ENCODE data around the gene EIF5A. TPM values are rescaled to one million over a fixed set of nuclear protein-coding genes. Genes with fewer than 3 reads are reported as not detected.

Gene EIF5A
- total and polyA plus RNA-seq, 9 of the 15 experiments (the other 6 are each of a cell fraction or from before 2014, with no cell fraction given), result 22.9 to 1,163 (median 772) TPM

DNA sequence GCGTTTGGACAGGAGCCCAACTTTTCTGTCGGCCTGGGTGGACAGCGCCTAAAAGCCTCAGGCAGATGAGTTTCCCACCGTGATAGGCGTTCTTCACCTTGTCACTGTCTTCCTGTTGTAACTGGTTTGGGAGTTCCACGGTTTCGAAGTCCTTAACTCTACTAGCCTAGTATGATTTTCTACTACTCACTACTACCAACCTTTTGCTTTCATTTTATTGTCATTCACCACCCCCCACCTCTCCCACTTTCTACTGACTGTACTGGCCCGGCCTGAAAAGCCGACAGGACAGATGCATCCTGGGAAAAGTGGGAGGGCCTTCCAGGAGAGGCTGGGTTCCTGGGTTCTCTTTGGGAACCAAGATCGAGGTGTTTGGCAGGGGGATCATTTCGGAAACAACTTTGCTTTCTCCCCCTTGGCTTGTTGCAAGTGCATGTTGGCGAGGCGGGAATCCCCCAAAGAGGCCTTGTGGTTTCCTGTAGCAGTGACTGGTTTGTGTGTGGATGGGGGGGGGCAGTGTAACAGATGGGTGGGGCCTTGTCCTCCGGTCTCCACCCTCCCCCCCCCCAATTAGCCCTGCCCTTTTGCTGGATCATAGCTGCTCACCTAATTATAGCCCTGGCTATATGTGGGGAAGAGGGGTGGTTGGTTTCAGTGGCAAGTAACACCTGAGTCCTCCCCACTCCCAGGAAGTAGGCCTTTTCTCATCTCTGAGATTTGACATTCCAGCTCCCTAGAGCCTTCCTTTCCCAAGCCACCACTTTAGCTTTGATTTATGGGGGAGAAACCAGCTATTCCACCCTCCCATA is 1.4 kb downstream of the EIF5A start (continued):
- TF ChIP-seq, protein P1, sequence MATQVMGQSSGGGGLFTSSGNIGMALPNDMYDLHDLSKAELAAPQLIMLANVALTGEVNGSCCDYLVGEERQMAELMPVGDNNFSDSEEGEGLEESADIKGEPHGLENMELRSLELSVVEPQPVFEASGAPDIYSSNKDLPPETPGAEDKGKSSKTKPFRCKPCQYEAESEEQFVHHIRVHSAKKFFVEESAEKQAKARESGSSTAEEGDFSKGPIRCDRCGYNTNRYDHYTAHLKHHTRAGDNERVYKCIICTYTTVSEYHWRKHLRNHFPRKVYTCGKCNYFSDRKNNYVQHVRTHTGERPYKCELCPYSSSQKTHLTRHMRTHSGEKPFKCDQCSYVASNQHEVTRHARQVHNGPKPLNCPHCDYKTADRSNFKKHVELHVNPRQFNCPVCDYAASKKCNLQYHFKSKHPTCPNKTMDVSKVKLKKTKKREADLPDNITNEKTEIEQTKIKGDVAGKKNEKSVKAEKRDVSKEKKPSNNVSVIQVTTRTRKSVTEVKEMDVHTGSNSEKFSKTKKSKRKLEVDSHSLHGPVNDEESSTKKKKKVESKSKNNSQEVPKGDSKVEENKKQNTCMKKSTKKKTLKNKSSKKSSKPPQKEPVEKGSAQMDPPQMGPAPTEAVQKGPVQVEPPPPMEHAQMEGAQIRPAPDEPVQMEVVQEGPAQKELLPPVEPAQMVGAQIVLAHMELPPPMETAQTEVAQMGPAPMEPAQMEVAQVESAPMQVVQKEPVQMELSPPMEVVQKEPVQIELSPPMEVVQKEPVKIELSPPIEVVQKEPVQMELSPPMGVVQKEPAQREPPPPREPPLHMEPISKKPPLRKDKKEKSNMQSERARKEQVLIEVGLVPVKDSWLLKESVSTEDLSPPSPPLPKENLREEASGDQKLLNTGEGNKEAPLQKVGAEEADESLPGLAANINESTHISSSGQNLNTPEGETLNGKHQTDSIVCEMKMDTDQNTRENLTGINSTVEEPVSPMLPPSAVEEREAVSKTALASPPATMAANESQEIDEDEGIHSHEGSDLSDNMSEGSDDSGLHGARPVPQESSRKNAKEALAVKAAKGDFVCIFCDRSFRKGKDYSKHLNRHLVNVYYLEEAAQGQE (IDR thresholded peaks at IDR 0.05; ENCODE audit: borderline replicate concordance), result peak; percentile 37; the same call in 1 of the 2 replicates
- TF ChIP-seq, protein P1 (CRISPR knock-in tag; IDR thresholded peaks at IDR 0.05; ENCODE audit: low read depth), result no peak
- TF ChIP-seq, protein P2, sequence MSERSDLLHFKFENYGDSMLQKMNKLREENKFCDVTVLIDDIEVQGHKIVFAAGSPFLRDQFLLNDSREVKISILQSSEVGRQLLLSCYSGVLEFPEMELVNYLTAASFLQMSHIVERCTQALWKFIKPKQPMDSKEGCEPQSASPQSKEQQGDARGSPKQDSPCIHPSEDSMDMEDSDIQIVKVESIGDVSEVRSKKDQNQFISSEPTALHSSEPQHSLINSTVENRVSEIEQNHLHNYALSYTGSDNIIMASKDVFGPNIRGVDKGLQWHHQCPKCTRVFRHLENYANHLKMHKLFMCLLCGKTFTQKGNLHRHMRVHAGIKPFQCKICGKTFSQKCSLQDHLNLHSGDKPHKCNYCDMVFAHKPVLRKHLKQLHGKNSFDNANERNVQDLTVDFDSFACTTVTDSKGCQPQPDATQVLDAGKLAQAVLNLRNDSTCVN (CRISPR knock-in tag; IDR thresholded peaks at IDR 0.05), result no peak
- TF ChIP-seq POLR2A (conservative IDR thresholded peaks at IDR 0.05), result peak; percentile 92
- 0 out of 2 replicates have a peak, but pooled peaks have one; percentile 17 for TF ChIP-seq NCOR1 (IDR thresholded peaks at IDR 0.05)
- peak; percentile 62 for TF ChIP-seq TAF1 (IDR thresholded peaks at IDR 0.05; ENCODE audit: control insufficient read depth, extremely low read depth, insufficient read depth, low read length, severe bottlenecking)
- TF ChIP-seq FOSL1 (tag; conservative IDR thresholded peaks at IDR 0.05), result 0 out of 2 replicates have a peak, but pooled peaks have one; percentile 14
- TF ChIP-seq ZNF75A (CRISPR knock-in tag; IDR thresholded peaks at IDR 0.05), result peak; percentile 76; the same call in 1 of the 2 replicates
- peak; percentile 79 for TF ChIP-seq TBP (optimal IDR thresholded peaks at IDR 0.05; ENCODE audit: low read depth, low read length)
- TF ChIP-seq, protein P3, sequence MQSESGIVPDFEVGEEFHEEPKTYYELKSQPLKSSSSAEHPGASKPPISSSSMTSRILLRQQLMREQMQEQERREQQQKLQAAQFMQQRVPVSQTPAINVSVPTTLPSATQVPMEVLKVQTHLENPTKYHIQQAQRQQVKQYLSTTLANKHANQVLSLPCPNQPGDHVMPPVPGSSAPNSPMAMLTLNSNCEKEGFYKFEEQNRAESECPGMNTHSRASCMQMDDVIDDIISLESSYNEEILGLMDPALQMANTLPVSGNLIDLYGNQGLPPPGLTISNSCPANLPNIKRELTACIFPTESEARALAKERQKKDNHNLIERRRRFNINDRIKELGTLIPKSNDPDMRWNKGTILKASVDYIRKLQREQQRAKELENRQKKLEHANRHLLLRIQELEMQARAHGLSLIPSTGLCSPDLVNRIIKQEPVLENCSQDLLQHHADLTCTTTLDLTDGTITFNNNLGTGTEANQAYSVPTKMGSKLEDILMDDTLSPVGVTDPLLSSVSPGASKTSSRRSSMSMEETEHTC (IDR thresholded peaks at IDR 0.05), result no peak
- peak; percentile 22; the same call in 1 of the 2 replicates for TF ChIP-seq PHF8 (IDR thresholded peaks at IDR 0.05; ENCODE audit: borderline replicate concordance, low read length)
- peak; percentile 66 for TF ChIP-seq POLR2B (IDR thresholded peaks at IDR 0.05; ENCODE audit: low read depth, partially characterized antibody)
- TF ChIP-seq NFRKB (IDR thresholded peaks at IDR 0.05; ENCODE audit: low read depth), result 0 out of 2 replicates have a peak, but pooled peaks have one; percentile 24
- TF ChIP-seq SMARCE1 (IDR thresholded peaks at IDR 0.05), result 0 out of 2 replicates have a peak, but pooled peaks have one; percentile 21
- peak; percentile 86 for TF ChIP-seq CHD1 (IDR thresholded peaks at IDR 0.05; ENCODE audit: low read length)
- peak; percentile 81 for TF ChIP-seq SUPT5H (IDR thresholded peaks at IDR 0.05)
- TF ChIP-seq TCF7L2 (IDR thresholded peaks at IDR 0.05; ENCODE audit: low read depth, low read length), result 0 out of 2 replicates have a peak, but pooled peaks have one; percentile 15
